H9 (cell line): ENCODE measurements around the gene ABHD12. TPM values are rescaled to one million over a fixed set of nuclear protein-coding genes. Genes with fewer than 3 reads are reported as not detected.

ENCODE experiments used
- DNase-seq: peaks from one replicate; pipeline ENCODE4 v3.0.0-alpha.2; 2017
- H2AFZ ChIP-seq: one replicate; pipeline ENCODE4 v1.6.1; 2013; ENCODE audit warnings: mild to moderate bottlenecking, low read length, control low read depth, moderate library complexity
- H2AK5ac ChIP-seq: 2 replicates; pipeline ENCODE4 v1.6.1; 2013; ENCODE audit warnings: low read length, control low read depth, mixed read lengths; ENCODE audit not compliant: insufficient read length
- H2BK120ac ChIP-seq: one replicate; pipeline ENCODE4 v1.6.1; 2013; ENCODE audit warnings: low read depth, mild to moderate bottlenecking, low read length, control low read depth, inconsistent platforms; ENCODE audit not compliant: poor library complexity, severe bottlenecking
- H2BK12ac ChIP-seq: 2 replicates; pipeline ENCODE4 v1.6.1; 2013; ENCODE audit warnings: low read length, control low read depth, mixed read lengths, low read depth; ENCODE audit not compliant: insufficient read length
- H2BK15ac ChIP-seq: 2 replicates; pipeline ENCODE4 v1.6.1; 2013; ENCODE audit warnings: low read depth, low read length, control low read depth
- H2BK20ac ChIP-seq: one replicate; pipeline ENCODE4 v1.6.1; 2013; ENCODE audit warnings: low read depth, mild to moderate bottlenecking, low read length, control low read depth, inconsistent platforms; ENCODE audit not compliant: poor library complexity, severe bottlenecking
- H2BK5ac ChIP-seq: 2 replicates; pipeline ENCODE4 v1.6.1; 2013; ENCODE audit warnings: low read length, control low read depth, mixed read lengths; ENCODE audit not compliant: insufficient read length
- H3K14ac ChIP-seq: 2 replicates; pipeline ENCODE4 v1.6.1; 2013; ENCODE audit warnings: low read length, control low read depth; ENCODE audit not compliant: insufficient read depth
- H3K18ac ChIP-seq: 2 replicates; pipeline ENCODE4 v1.6.1; 2013; ENCODE audit warnings: low read depth, mild to moderate bottlenecking, mixed read lengths, low read length, control low read depth; ENCODE audit not compliant: insufficient read length
- H3K23ac ChIP-seq: 2 replicates; pipeline ENCODE4 v1.6.1; 2013; ENCODE audit warnings: low read length, control low read depth, mixed read lengths, low read depth; ENCODE audit not compliant: insufficient read length
- H3K23me2 ChIP-seq: 2 replicates; pipeline ENCODE4 v1.6.1; 2013; ENCODE audit warnings: low read depth, mild to moderate bottlenecking, mixed read lengths, low read length, control low read depth; ENCODE audit not compliant: insufficient read length, poor library complexity, severe bottlenecking
- H3K27ac ChIP-seq: 2 replicates; pipeline ENCODE4 v1.5.1; 2013; ENCODE audit warnings: low read length, control low read depth, mixed read lengths, low read depth; ENCODE audit not compliant: insufficient read length
- H3K27me3 ChIP-seq: 2 replicates; pipeline ENCODE4 v1.6.1; 2013; ENCODE audit warnings: low read length, control low read depth, inconsistent platforms; ENCODE audit not compliant: insufficient read depth
- H3K4ac ChIP-seq: 2 replicates; pipeline ENCODE4 v1.6.1; 2013; ENCODE audit warnings: low read depth, mild to moderate bottlenecking, control low read depth, inconsistent platforms, low read length, moderate library complexity
- H3K4me1 ChIP-seq: 2 replicates; pipeline ENCODE4 v1.6.1; 2013; ENCODE audit warnings: low read length, control low read depth, inconsistent platforms; ENCODE audit not compliant: insufficient read depth
- H3K4me2 ChIP-seq: 2 replicates; pipeline ENCODE4 v1.6.1; 2013; ENCODE audit warnings: low read length, control low read depth, mixed read lengths; ENCODE audit not compliant: insufficient read length, insufficient read depth
- H3K56ac ChIP-seq: 2 replicates; pipeline ENCODE4 v1.6.1; 2013; ENCODE audit warnings: low read depth, mild to moderate bottlenecking, mixed read lengths, low read length, control low read depth; ENCODE audit not compliant: insufficient read length
- H3K79me1 ChIP-seq: 2 replicates; pipeline ENCODE4 v1.6.1; 2013; ENCODE audit warnings: low read depth, mild to moderate bottlenecking, moderate library complexity, low read length, control low read depth, inconsistent platforms; ENCODE audit not compliant: insufficient read depth, poor library complexity, severe bottlenecking
- H3K79me2 ChIP-seq: 2 replicates; pipeline ENCODE4 v1.6.1; 2013; ENCODE audit warnings: low read length, control low read depth, inconsistent platforms; ENCODE audit not compliant: insufficient read depth
- H3K9ac ChIP-seq: 2 replicates; pipeline ENCODE4 v1.6.1; 2013; ENCODE audit warnings: low read length, control low read depth, mixed read lengths; ENCODE audit not compliant: insufficient read length; ENCODE audit errors: extremely low read depth
- H3K9me3 ChIP-seq: one replicate; pipeline ENCODE4 v1.6.1; 2013; ENCODE audit warnings: low read depth, low read length, inconsistent platforms; ENCODE audit not compliant: control insufficient read depth
- H3T11ph ChIP-seq: one replicate; pipeline ENCODE4 v1.6.1; 2013; ENCODE audit warnings: mild to moderate bottlenecking, low read length, control low read depth, inconsistent platforms
- H4K20me1 ChIP-seq: one replicate; pipeline ENCODE4 v1.6.1; 2013; ENCODE audit not compliant: control insufficient read depth, insufficient read length, insufficient read depth
- H4K5ac ChIP-seq: 2 replicates; pipeline ENCODE4 v1.6.1; 2013; ENCODE audit warnings: low read depth, mild to moderate bottlenecking, mixed read lengths, low read length, control low read depth; ENCODE audit not compliant: insufficient read length
- H4K8ac ChIP-seq: replicated peaks from 2 replicates; pipeline ENCODE4 v1.6.1; 2013; ENCODE audit warnings: low read length, control low read depth, mixed read lengths, low read depth; ENCODE audit not compliant: insufficient read length
- H4K91ac ChIP-seq: 2 replicates; pipeline ENCODE4 v1.6.1; 2013; ENCODE audit warnings: low read depth, mild to moderate bottlenecking, moderate library complexity, mixed read lengths, low read length, control low read depth; ENCODE audit not compliant: insufficient read length
- H3K27ac Mint-ChIP-seq, 3 experiments: 2 replicates in 2 of 3; 3 replicates in 1 of 3; pipeline ENCODE4 v1.8.0; 2020 to 2021; ENCODE audit warnings: mixed read lengths in 3 of 3, mild to moderate bottlenecking in 1 of 3, moderate library complexity in 1 of 3
- H3K27me3 Mint-ChIP-seq: 2 replicates; pipeline ENCODE4 v1.8.0; 2021; ENCODE audit warnings: low read depth, mild to moderate bottlenecking, moderate library complexity, mixed read lengths
- H3K36me3 Mint-ChIP-seq, 3 experiments: 2 replicates in 2 of 3; 3 replicates in 1 of 3; pipeline ENCODE4 v1.8.0; 2020 to 2021; ENCODE audit warnings: low read depth in 3 of 3, mixed read lengths in 3 of 3; ENCODE audit not compliant: insufficient read depth in 1 of 3
- H3K4me1 Mint-ChIP-seq, 2 experiments: 2 replicates each; pipeline ENCODE4 v1.8.0; 2020; ENCODE audit warnings: mixed read lengths in 2 of 2
- H3K4me3 Mint-ChIP-seq, 2 experiments: 2 replicates in 1 of 2; 3 replicates in 1 of 2; pipeline ENCODE4 v1.8.0; 2020 to 2021; ENCODE audit warnings: mild to moderate bottlenecking in 2 of 2, mixed read lengths in 2 of 2, moderate library complexity in 1 of 2
- H3K9me3 Mint-ChIP-seq, 2 experiments: 2 replicates in 1 of 2; 3 replicates in 1 of 2; pipeline ENCODE4 v1.8.0; 2020; ENCODE audit warnings: mild to moderate bottlenecking in 2 of 2, mixed read lengths in 2 of 2, moderate library complexity in 1 of 2
- WGBS: extraction: QIAGEN DNeasy Blood & Tissue Kit; methylation state at CpG from one replicate; pipeline ENCODE4 v1.1.7; 2013; ENCODE audit warnings: missing lambda C conversion rate, low lambda C conversion rate, mixed read lengths; ENCODE audit not compliant: insufficient read length; ENCODE audit errors: extremely low coverage; 5-methylcytosine and 5-hydroxymethylcytosine counted together
- total RNA-seq: library from RNA; stranded (reverse); gene quantifications from 2 replicates; pipeline ENCODE4 v1.2.1, GENCODE V29; 2021
- TF ChIP-seq, protein P1 (sequence below): fragments of 200-600 bp; sonication (generic); conservative IDR thresholded peaks from 3 replicates; pipeline ENCODE4 v1.8.0; 2021; ENCODE audit warnings: antibody characterized with exemption, mild to moderate bottlenecking

ABHD12 gene
- total RNA-seq, 1 experiment from 2014 or later: 54.4 TPM

- Histone ChIP-seq H3K56ac (no peak overlapping the region), H2BK5ac (no peak overlapping the region), H3K27me3 (no peaks in the 10 kb centered on the region), H2BK120ac (no peak overlapping the region), H3K9ac (no peak overlapping the region), H2BK20ac (no peak overlapping the region), H3K9me3 (no peaks in the 10 kb centered on the region), H3T11ph (no peak overlapping the region), H4K5ac (no peak overlapping the region), H2AK5ac (no peak overlapping the region), H3K4me1 (peaks cover 6% of the 10 kb centered on the region), H3K27ac (no peak overlapping the region), H3K18ac (no peak overlapping the region), H2BK15ac (no peak overlapping the region), H3K79me2 (no peaks in the 10 kb centered on the region), H3K4ac (no peak overlapping the region), H4K8ac (no peak overlapping the region), H3K23me2 (no peaks in the 10 kb centered on the region), H3K14ac (no peak overlapping the region; the same call in 1 of the 2 replicates), H3K23ac (no peak overlapping the region), H4K91ac (no peak overlapping the region), H3K4me2 (no peak overlapping the region), H2BK12ac (no peak overlapping the region), H3K79me1 (peaks cover 3% of the 10 kb centered on the region), H2AFZ (no peak overlapping the region), H4K20me1 (no peaks in the 10 kb centered on the region)
- Mint-ChIP-seq H3K27me3 (no peaks in the 10 kb centered on the region), H3K27ac (peak overlapping the region in 2 of 3 experiments; percentile 74 to 80; a peak in 3 of 7 replicates), H3K4me3 (peak overlapping the region in 1 of 2 experiments; percentile 21; a peak in 1 of 5 replicates), H3K9me3 (no peaks in the 10 kb centered on the region), H3K36me3 (peaks cover 12 to 28% (median 20%) of the 10 kb centered on the region in 3 experiments; a peak in 6 of 7 replicates), H3K4me1 (peaks cover 21 to 23% of the 10 kb centered on the region in 2 experiments)
- DNase-seq: no peak
- WGBS: no CpG with 5 or more reads among the region's 12 CpGs
- TF ChIP-seq, protein P1, sequence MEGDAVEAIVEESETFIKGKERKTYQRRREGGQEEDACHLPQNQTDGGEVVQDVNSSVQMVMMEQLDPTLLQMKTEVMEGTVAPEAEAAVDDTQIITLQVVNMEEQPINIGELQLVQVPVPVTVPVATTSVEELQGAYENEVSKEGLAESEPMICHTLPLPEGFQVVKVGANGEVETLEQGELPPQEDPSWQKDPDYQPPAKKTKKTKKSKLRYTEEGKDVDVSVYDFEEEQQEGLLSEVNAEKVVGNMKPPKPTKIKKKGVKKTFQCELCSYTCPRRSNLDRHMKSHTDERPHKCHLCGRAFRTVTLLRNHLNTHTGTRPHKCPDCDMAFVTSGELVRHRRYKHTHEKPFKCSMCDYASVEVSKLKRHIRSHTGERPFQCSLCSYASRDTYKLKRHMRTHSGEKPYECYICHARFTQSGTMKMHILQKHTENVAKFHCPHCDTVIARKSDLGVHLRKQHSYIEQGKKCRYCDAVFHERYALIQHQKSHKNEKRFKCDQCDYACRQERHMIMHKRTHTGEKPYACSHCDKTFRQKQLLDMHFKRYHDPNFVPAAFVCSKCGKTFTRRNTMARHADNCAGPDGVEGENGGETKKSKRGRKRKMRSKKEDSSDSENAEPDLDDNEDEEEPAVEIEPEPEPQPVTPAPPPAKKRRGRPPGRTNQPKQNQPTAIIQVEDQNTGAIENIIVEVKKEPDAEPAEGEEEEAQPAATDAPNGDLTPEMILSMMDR: no peak
These were observed 67.0 kb downstream of the ABHD12 start for GRCh38 chr20:25323496-25324246.
